Keratinocyte (primary cell): ENCODE data around the gene MED27. TPM values are rescaled to one million over a fixed set of nuclear protein-coding genes. Genes with fewer than 3 reads are reported as not detected.

ENCODE experiments used
- DNase-seq: peaks from one replicate; pipeline ENCODE4 v3.0.0-alpha.2; 2011; ENCODE audit warnings: low read depth, missing footprints, low spot score
- FAIRE-seq: peaks from 2 replicates; lab custom pipeline; 2011; peaks lifted over from hg19 to GRCh38; lab: Jason Lieb, UNC
- H2AFZ ChIP-seq: 2 replicates; pipeline ENCODE4 v1.6.0; 2012; ENCODE audit warnings: low read length, control low read depth, inconsistent platforms; ENCODE audit not compliant: control insufficient read depth
- H3K27ac ChIP-seq: 2 replicates; pipeline ENCODE4 v1.5.1; 2011; ENCODE audit warnings: low read length; ENCODE audit not compliant: control insufficient read depth, insufficient read depth
- H3K27me3 ChIP-seq: 3 replicates; pipeline ENCODE4 v1.6.0; 2011; ENCODE audit warnings: low read length; ENCODE audit not compliant: control insufficient read depth, insufficient read depth; ENCODE audit errors: extremely low read depth
- H3K36me3 ChIP-seq, 2 experiments: 2 replicates in 1 of 2; 3 replicates in 1 of 2; pipeline ENCODE4 v1.5.1; 2011; ENCODE audit warnings: low read length in 2 of 2, mild to moderate bottlenecking in 1 of 2; ENCODE audit not compliant: control insufficient read depth in 2 of 2, insufficient read depth in 2 of 2; ENCODE audit errors: extremely low read depth in 1 of 2
- H3K4me1 ChIP-seq: 3 replicates; pipeline ENCODE4 v1.5.1; 2011; ENCODE audit warnings: low read length; ENCODE audit not compliant: control insufficient read depth, insufficient read depth; ENCODE audit errors: extremely low read depth
- H3K4me2 ChIP-seq: 3 replicates; pipeline ENCODE4 v1.6.0; 2011; ENCODE audit warnings: low read depth, low read length; ENCODE audit not compliant: control insufficient read depth, insufficient read depth; ENCODE audit errors: extremely low read depth
- H3K4me3 ChIP-seq, 3 experiments: fragments of 200-600 bp in 1 of 3; sonication (generic) in 1 of 3; 2 replicates in 2 of 3; 3 replicates in 1 of 3; pipeline ENCODE4 v1.5.1; 2011 to 2016; ENCODE audit warnings: low read length in 3 of 3, mild to moderate bottlenecking in 3 of 3, control low read depth in 2 of 3, inconsistent platforms in 1 of 3, low read depth in 1 of 3, mixed read lengths in 1 of 3, mixed run types in 1 of 3, moderate library complexity in 1 of 3; ENCODE audit not compliant: control insufficient read depth in 2 of 3, insufficient read depth in 2 of 3; ENCODE audit errors: extremely low read depth in 1 of 3
- H3K79me2 ChIP-seq: 2 replicates; pipeline ENCODE4 v1.6.0; 2012; ENCODE audit warnings: low read length; ENCODE audit not compliant: control insufficient read depth, insufficient read depth
- H3K9ac ChIP-seq: 3 replicates; pipeline ENCODE4 v1.6.0; 2011; ENCODE audit warnings: low read length; ENCODE audit not compliant: control insufficient read depth, insufficient read depth; ENCODE audit errors: extremely low read depth
- H3K9me1 ChIP-seq: 3 replicates; pipeline ENCODE4 v1.6.0; 2011; ENCODE audit warnings: low read length; ENCODE audit not compliant: control insufficient read depth, insufficient read depth; ENCODE audit errors: extremely low read depth
- H3K9me3 ChIP-seq: 2 replicates; pipeline ENCODE4 v1.5.1; 2012; ENCODE audit warnings: low read depth, low read length; ENCODE audit not compliant: control insufficient read depth
- H4K20me1 ChIP-seq: 3 replicates; pipeline ENCODE4 v1.6.0; 2011; ENCODE audit warnings: low read length; ENCODE audit not compliant: control insufficient read depth, insufficient read depth; ENCODE audit errors: extremely low read depth
- EZH2 ChIP-seq: IDR thresholded peaks from one replicate; pipeline ENCODE4 v1.6.1; 2012; ENCODE audit warnings: inconsistent platforms, mild to moderate bottlenecking, low read length, moderate library complexity
- dilution Hi-C: fragments of 300-500 bp; cut with MboI; formaldehyde crosslinking; loops from one replicate; pipeline ENCODE4 v1.7.0; 2020; ENCODE audit warnings: low sequenced_read_pairs; ENCODE audit not compliant: extremely low pct_ligation_motif_present
- polyA plus RNA-seq, 5 experiments: library from polyadenylated mRNA; depleted of rRNA in 3 of 5; stranded (reverse) in 3 of 5; stranded (forward) in 1 of 5; unstranded in 1 of 5; fragments of >200 nt; gene quantifications; 1 replicate in 1 of 5; 2 replicates in 3 of 5; 3 replicates in 1 of 5; pipeline versions ENCODE4 v1.2.1 to v1.2.3, GENCODE V29; 2011 to 2012; ENCODE audit warnings: missing spikeins in 2 of 5, low read depth in 1 of 5, low replicate concordance in 1 of 5
- TF ChIP-seq, protein P1 (sequence below), 3 experiments: IDR thresholded peaks in 1 of 3; conservative IDR thresholded peaks in 1 of 3; optimal IDR thresholded peaks in 1 of 3; 2 replicates in 2 of 3; 3 replicates in 1 of 3; pipeline versions ENCODE3 to v1.5.1; 2011; ENCODE audit warnings: low read length in 3 of 3, mild to moderate bottlenecking in 3 of 3, moderate library complexity in 2 of 3, control low read depth in 1 of 3, inconsistent platforms in 1 of 3; ENCODE audit not compliant: insufficient read depth in 2 of 3; ENCODE audit errors: extremely low read depth in 1 of 3

The MED27 gene
- polyA plus RNA-seq, 1 donor (not counting 4 experiments of a cell fraction or from before 2014, with no cell fraction given): 39.0 TPM

DNA sequence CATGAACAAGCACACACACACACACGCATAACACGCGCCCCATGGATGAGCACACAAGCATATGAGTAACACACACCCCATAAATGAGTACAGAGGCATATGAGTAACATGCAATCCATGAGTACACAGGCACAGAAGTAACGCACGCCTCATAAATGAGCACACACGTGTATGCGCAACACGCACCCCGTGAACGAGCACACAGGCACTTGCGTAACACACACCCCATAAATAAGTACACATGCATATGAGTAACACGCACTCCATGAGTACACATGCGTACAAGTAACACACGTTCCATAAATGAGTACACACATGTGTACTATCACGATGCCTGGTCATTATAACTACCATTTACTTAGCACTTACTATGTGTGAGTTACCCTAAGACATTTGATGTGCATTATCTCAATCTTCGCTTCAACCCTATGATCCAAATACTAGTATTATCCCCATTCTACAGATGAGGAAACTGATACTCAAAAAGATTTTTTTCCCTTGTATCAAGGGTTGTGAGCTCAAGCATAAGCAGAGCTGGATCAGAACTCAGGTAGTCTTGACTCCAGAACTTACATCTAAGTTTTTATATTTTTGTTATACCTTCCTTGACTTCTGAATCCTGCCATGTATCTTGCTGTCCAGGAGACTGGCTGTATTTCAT is 7.7 kb downstream of the MED27 start:
- peaks cover 68% of the 10 kb centered on the region for H3K79me2 ChIP-seq
- TF ChIP-seq, protein P1, sequence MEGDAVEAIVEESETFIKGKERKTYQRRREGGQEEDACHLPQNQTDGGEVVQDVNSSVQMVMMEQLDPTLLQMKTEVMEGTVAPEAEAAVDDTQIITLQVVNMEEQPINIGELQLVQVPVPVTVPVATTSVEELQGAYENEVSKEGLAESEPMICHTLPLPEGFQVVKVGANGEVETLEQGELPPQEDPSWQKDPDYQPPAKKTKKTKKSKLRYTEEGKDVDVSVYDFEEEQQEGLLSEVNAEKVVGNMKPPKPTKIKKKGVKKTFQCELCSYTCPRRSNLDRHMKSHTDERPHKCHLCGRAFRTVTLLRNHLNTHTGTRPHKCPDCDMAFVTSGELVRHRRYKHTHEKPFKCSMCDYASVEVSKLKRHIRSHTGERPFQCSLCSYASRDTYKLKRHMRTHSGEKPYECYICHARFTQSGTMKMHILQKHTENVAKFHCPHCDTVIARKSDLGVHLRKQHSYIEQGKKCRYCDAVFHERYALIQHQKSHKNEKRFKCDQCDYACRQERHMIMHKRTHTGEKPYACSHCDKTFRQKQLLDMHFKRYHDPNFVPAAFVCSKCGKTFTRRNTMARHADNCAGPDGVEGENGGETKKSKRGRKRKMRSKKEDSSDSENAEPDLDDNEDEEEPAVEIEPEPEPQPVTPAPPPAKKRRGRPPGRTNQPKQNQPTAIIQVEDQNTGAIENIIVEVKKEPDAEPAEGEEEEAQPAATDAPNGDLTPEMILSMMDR (optimal IDR thresholded peaks at IDR 0.05 in 1 of 3, IDR thresholded peaks at IDR 0.05 in 1 of 3, conservative IDR thresholded peaks at IDR 0.05 in 1 of 3; ENCODE audit: extremely low read depth in 1 of 3, insufficient read depth in 2 of 3, low read length in 3 of 3): no peak
- no peak for TF ChIP-seq EZH2
- DNase-seq (no peak), FAIRE-seq (no peak)
- H3K9me1 ChIP-seq: peaks cover 8% of the 10 kb centered on the region
- no peak overlapping the region for H2AFZ ChIP-seq
- no peaks in the 10 kb centered on the region for H3K27me3 ChIP-seq
- H3K36me3 ChIP-seq: peaks cover 7 to 26% of the 10 kb centered on the region in 2 experiments
- H3K4me3 ChIP-seq: no peak overlapping the region
- no peak overlapping the region for H3K4me2 ChIP-seq
- dilution Hi-C loops: no loop called here
- peaks cover 18% of the 10 kb centered on the region for H4K20me1 ChIP-seq
- peaks cover 20% of the 10 kb centered on the region for H3K4me1 ChIP-seq
- no peak overlapping the region for H3K27ac ChIP-seq
- no peak overlapping the region for H3K9ac ChIP-seq
- no peaks in the 10 kb centered on the region for H3K9me3 ChIP-seq

GRCh38 chr9:132069046-132069898 is 10.4 kb downstream of the MED27 start:
- DNase-seq (no peak), FAIRE-seq (peak; percentile 69)
- peak overlapping the region; percentile 29 for H3K4me2 ChIP-seq
- peaks cover 8% of the 10 kb centered on the region for H3K9me1 ChIP-seq
- no peak overlapping the region for H3K4me3 ChIP-seq
- H3K36me3 ChIP-seq: peaks cover 7 to 21% of the 10 kb centered on the region in 2 experiments
- no peak overlapping the region for H2AFZ ChIP-seq
- no peaks in the 10 kb centered on the region for H3K9me3 ChIP-seq
- no peak overlapping the region for H3K27ac ChIP-seq
- H4K20me1 ChIP-seq: peaks cover 22% of the 10 kb centered on the region
- peaks cover 67% of the 10 kb centered on the region for H3K79me2 ChIP-seq
- peak overlapping the region; percentile 2 for H3K9ac ChIP-seq
- peaks cover 11% of the 10 kb centered on the region for H3K4me1 ChIP-seq
- no peaks in the 10 kb centered on the region for H3K27me3 ChIP-seq
- TF ChIP-seq, protein P1 (optimal IDR thresholded peaks at IDR 0.05 in 1 of 3, IDR thresholded peaks at IDR 0.05 in 1 of 3, conservative IDR thresholded peaks at IDR 0.05 in 1 of 3; ENCODE audit: extremely low read depth in 1 of 3, insufficient read depth in 2 of 3, low read length in 3 of 3): no peak
- TF ChIP-seq EZH2: no peak
- dilution Hi-C loops: no loop called here
